Endothelial cell of umbilical vein (primary cell): ENCODE results near the gene PLA2G5. TPM values are rescaled to one million over a fixed set of nuclear protein-coding genes. Genes with fewer than 3 reads are reported as not detected.

Source experiments
- BruUV-seq: library from RNA; stranded (reverse); fragments of 400-500 nt; replicated peaks from 2 replicates; lab custom pipeline; 2021; lab: Mats Ljungman, UMichigan
- CTCF ChIA-PET: fragments of 300-600, 350-600 bp; sonication (Branson Sonifier 250); formaldehyde crosslinking; loops from one replicate; lab custom pipeline; 2021; ENCODE audit warnings: antibody characterized with exemption, inconsistent platforms; lab: Charles Lee
- POLR2A ChIA-PET: fragments of 300-600, 350-600 bp; sonication (Branson Sonifier 250); formaldehyde crosslinking; loops from one replicate; lab custom pipeline; 2021; ENCODE audit warnings: antibody characterized with exemption, inconsistent platforms; lab: Charles Lee
- DNase-seq: peaks from one replicate; pipeline ENCODE4 v3.0.0-alpha.2; 2011; ENCODE audit warnings: low read depth, low spot score
- FAIRE-seq: peaks from 2 replicates; lab custom pipeline; 2011; peaks lifted over from hg19 to GRCh38; lab: Jason Lieb, UNC
- H2AFZ ChIP-seq: 2 replicates; pipeline ENCODE4 v1.6.0; 2012; ENCODE audit warnings: low read depth, low read length, control low read depth, inconsistent platforms
- H3K27ac ChIP-seq: 2 replicates; pipeline ENCODE4 v1.5.1; 2011; ENCODE audit warnings: low read depth, mild to moderate bottlenecking, control low read depth, low read length, moderate library complexity; ENCODE audit not compliant: insufficient read depth
- H3K27me3 ChIP-seq, 2 experiments: 2 replicates each; pipeline versions ENCODE4 v1.6.0 to v1.6.1; 2011; ENCODE audit warnings: low read length in 2 of 2, mixed read lengths in 1 of 2; ENCODE audit not compliant: control insufficient read depth in 2 of 2, insufficient read depth in 2 of 2
- H3K36me3 ChIP-seq, 2 experiments: 2 replicates in 1 of 2; 3 replicates in 1 of 2; pipeline ENCODE4 v1.5.1; 2011; ENCODE audit warnings: low read length in 2 of 2, mild to moderate bottlenecking in 1 of 2, moderate library complexity in 1 of 2; ENCODE audit not compliant: control insufficient read depth in 2 of 2, insufficient read depth in 2 of 2; ENCODE audit errors: extremely low read depth in 1 of 2
- H3K4me1 ChIP-seq: 3 replicates; pipeline ENCODE4 v1.5.1; 2011; ENCODE audit warnings: mild to moderate bottlenecking, low read length; ENCODE audit not compliant: control insufficient read depth, insufficient read depth; ENCODE audit errors: extremely low read depth
- H3K4me2 ChIP-seq: 2 replicates; pipeline ENCODE4 v1.6.1; 2011; ENCODE audit warnings: low read length, control low read depth, mixed read lengths; ENCODE audit not compliant: insufficient read depth
- H3K4me3 ChIP-seq, 3 experiments: fragments of 200-600 bp in 1 of 3; sonication (generic), shearing (Covaris generic) in 1 of 3; replicated peaks in 1 of 3; 2 replicates each; pipeline ENCODE4 v1.5.1; 2011 to 2016; ENCODE audit warnings: control low read depth in 3 of 3, low read length in 3 of 3, mild to moderate bottlenecking in 2 of 3, inconsistent platforms in 1 of 3, low read depth in 1 of 3, moderate library complexity in 1 of 3; ENCODE audit not compliant: insufficient read depth in 1 of 3
- H3K79me2 ChIP-seq: 2 replicates; pipeline ENCODE4 v1.6.0; 2012; ENCODE audit warnings: low read length, inconsistent platforms; ENCODE audit not compliant: control insufficient read depth, insufficient read depth
- H3K9ac ChIP-seq: replicated peaks from 2 replicates; pipeline ENCODE3; 2011; ENCODE audit warnings: low read length, control low read depth; ENCODE audit not compliant: insufficient read depth; ENCODE audit errors: extremely low read depth
- H3K9me1 ChIP-seq: replicated peaks from 3 replicates; pipeline ENCODE4 v1.6.0; 2011; ENCODE audit warnings: mild to moderate bottlenecking, low read length; ENCODE audit not compliant: control insufficient read depth, insufficient read depth; ENCODE audit errors: extremely low read depth
- H3K9me3 ChIP-seq: replicated peaks from 2 replicates; pipeline ENCODE4 v1.5.1; 2012; ENCODE audit warnings: low read length, inconsistent platforms; ENCODE audit not compliant: control insufficient read depth, insufficient read depth
- H4K20me1 ChIP-seq: replicated peaks from 2 replicates; pipeline ENCODE3; 2011; ENCODE audit warnings: mild to moderate bottlenecking, low read length; ENCODE audit not compliant: control insufficient read depth, insufficient read depth; ENCODE audit errors: extremely low read depth
- CTCF ChIP-seq, 2 donors: IDR thresholded peaks; 1 replicate in 1 of 2; 2 replicates in 1 of 2; pipeline ENCODE4 v1.5.1; 2011; ENCODE audit warnings: low read length in 2 of 2, mild to moderate bottlenecking in 2 of 2, moderate library complexity in 2 of 2, control low read depth in 1 of 2, inconsistent platforms in 1 of 2, low read depth in 1 of 2; ENCODE audit not compliant: insufficient read depth in 1 of 2; ENCODE audit errors: extremely low read depth in 1 of 2
- EZH2 ChIP-seq: IDR thresholded peaks from 2 replicates; pipeline ENCODE4 v1.6.1; 2012; ENCODE audit warnings: borderline replicate concordance, low read depth, mild to moderate bottlenecking, moderate library complexity, low read length, inconsistent platforms; ENCODE audit not compliant: severe bottlenecking
- FOS ChIP-seq: IDR thresholded peaks from 2 replicates; pipeline ENCODE4 v1.6.1; 2011; ENCODE audit warnings: mild to moderate bottlenecking, low read length, moderate library complexity, borderline replicate concordance; ENCODE audit not compliant: insufficient read depth
- GATA2 ChIP-seq: IDR thresholded peaks from 2 replicates; pipeline ENCODE4 v1.7.0; 2011; ENCODE audit warnings: low read depth, mild to moderate bottlenecking, moderate library complexity, mixed read lengths, low read length; ENCODE audit not compliant: insufficient read length, insufficient read depth
- JUN ChIP-seq: IDR thresholded peaks from 2 replicates; pipeline ENCODE4 v1.6.1; 2011; ENCODE audit warnings: borderline replicate concordance, low read depth; ENCODE audit not compliant: insufficient read length, insufficient read depth
- MAX ChIP-seq: IDR thresholded peaks from 2 replicates; pipeline ENCODE4 v1.6.1; 2011; ENCODE audit not compliant: insufficient read depth, insufficient read length
- MYC ChIP-seq: IDR thresholded peaks from one replicate; pipeline ENCODE4 v1.6.1; 2011; ENCODE audit warnings: mild to moderate bottlenecking, low read depth, low read length
- POLR2A ChIP-seq: IDR thresholded peaks from 2 replicates; pipeline ENCODE4 v1.6.1; 2012; ENCODE audit warnings: low read depth, mild to moderate bottlenecking, control low read depth, low read length
- POLR2AphosphoS5 ChIP-seq: IDR thresholded peaks from 2 replicates; pipeline ENCODE4 v1.6.1; 2012; ENCODE audit warnings: low read depth, mild to moderate bottlenecking, control low read depth, low read length, moderate library complexity; ENCODE audit not compliant: insufficient read depth
- dilution Hi-C: fragments of 300-500 bp; cut with MboI; formaldehyde crosslinking; loops from one replicate; pipeline ENCODE4 v1.15.0; 2019; ENCODE audit warnings: low sequenced_read_pairs; ENCODE audit not compliant: extremely low pct_ligation_motif_present
- intact Hi-C: fragments of 100-400 bp; cut with micrococcal nuclease; formaldehyde crosslinking; loops from one replicate; pipeline ENCODE4 v1.10.0; 2022
- polyA plus RNA-seq, 4 experiments: library from polyadenylated mRNA; depleted of rRNA in 3 of 4; stranded (reverse) in 3 of 4; unstranded in 1 of 4; fragments of >200 nt; gene quantifications; 2 replicates each; pipeline versions ENCODE4 v1.2.1 to v1.2.3, GENCODE V29; 2011 to 2012; ENCODE audit warnings: missing spikeins in 1 of 4
- total RNA-seq: library from RNA; stranded (reverse); gene quantifications from 2 replicates; pipeline ENCODE4 v1.2.3, GENCODE V29; 2021

PLA2G5 gene
- total and polyA plus RNA-seq, 2 donors (not counting 3 experiments of a cell fraction or from before 2014, with no cell fraction given), result 0.06 TPM; not detected in 1

- DNase-seq (no peak), FAIRE-seq (no peak)
- intact Hi-C loops (no loop called here), dilution Hi-C loops (no loop called here)
- ChIA-PET CTCF (no interaction called here), POLR2A (no interaction called here)
- Histone ChIP-seq H3K9me1 (no peaks in the 10 kb centered on the region), H4K20me1 (no peaks in the 10 kb centered on the region), H3K9ac (no peak overlapping the region), H3K27me3 (no peaks in the 10 kb centered on the region), H3K4me3 (no peak overlapping the region), H3K9me3 (no peaks in the 10 kb centered on the region), H3K4me1 (peaks cover 6% of the 10 kb centered on the region), H3K27ac (no peak overlapping the region), H3K4me2 (no peak overlapping the region), H3K36me3 (no peaks in the 10 kb centered on the region), H3K79me2 (no peaks in the 10 kb centered on the region), H2AFZ (no peak overlapping the region)
- no TSS peak for BruUV-seq
- TF ChIP-seq POLR2A, result no peak
- no peak for TF ChIP-seq POLR2AphosphoS5
- TF ChIP-seq MAX, result no peak
- no peak for TF ChIP-seq MYC
- TF ChIP-seq JUN, result no peak
- TF ChIP-seq EZH2, result no peak
Observed at GRCh38 chr1:20076710-20077461, 6.9 kb downstream of the PLA2G5 start.

GRCh38 chr1:20078171-20078651, 8.2 kb downstream of the PLA2G5 start:
- Histone ChIP-seq H3K4me3 (no peak overlapping the region), H3K36me3 (no peaks in the 10 kb centered on the region), H4K20me1 (no peaks in the 10 kb centered on the region), H3K9ac (no peak overlapping the region), H3K4me1 (peaks cover 6% of the 10 kb centered on the region), H3K9me3 (no peaks in the 10 kb centered on the region), H2AFZ (no peak overlapping the region), H3K4me2 (no peak overlapping the region), H3K27ac (no peak overlapping the region), H3K9me1 (no peaks in the 10 kb centered on the region), H3K27me3 (no peaks in the 10 kb centered on the region), H3K79me2 (no peaks in the 10 kb centered on the region)
- no peak for FAIRE-seq
- no TSS peak for BruUV-seq
- CTCF ChIA-PET, result no interaction called here
- DNase-seq, result no peak
- intact Hi-C loops (no loop called here), dilution Hi-C loops (no loop called here)
- POLR2A ChIA-PET, result no interaction called here
- TF ChIP-seq FOS (no peak), POLR2A (no peak), EZH2 (no peak), GATA2 (no peak), JUN (no peak), MAX (no peak), CTCF (IDR thresholded peaks at IDR 0.05; ENCODE audit: extremely low read depth in 1 of 2, insufficient read depth in 1 of 2, low read depth in 1 of 2, low read length in 2 of 2) (no peak), POLR2AphosphoS5 (no peak), MYC (no peak)
